ENCODE measurements around the gene PRKCZ.
"Not testable (repeated sequence)": the region's sequence is repeated elsewhere in the genome, so short reads cannot be mapped to it uniquely, and the experiment has no call there.

PRKCZ gene

GRCh38 chr1:2090216-2090890 lies 40.1 kb downstream of the PRKCZ start:
- DNase-seq: no peak

DNA sequence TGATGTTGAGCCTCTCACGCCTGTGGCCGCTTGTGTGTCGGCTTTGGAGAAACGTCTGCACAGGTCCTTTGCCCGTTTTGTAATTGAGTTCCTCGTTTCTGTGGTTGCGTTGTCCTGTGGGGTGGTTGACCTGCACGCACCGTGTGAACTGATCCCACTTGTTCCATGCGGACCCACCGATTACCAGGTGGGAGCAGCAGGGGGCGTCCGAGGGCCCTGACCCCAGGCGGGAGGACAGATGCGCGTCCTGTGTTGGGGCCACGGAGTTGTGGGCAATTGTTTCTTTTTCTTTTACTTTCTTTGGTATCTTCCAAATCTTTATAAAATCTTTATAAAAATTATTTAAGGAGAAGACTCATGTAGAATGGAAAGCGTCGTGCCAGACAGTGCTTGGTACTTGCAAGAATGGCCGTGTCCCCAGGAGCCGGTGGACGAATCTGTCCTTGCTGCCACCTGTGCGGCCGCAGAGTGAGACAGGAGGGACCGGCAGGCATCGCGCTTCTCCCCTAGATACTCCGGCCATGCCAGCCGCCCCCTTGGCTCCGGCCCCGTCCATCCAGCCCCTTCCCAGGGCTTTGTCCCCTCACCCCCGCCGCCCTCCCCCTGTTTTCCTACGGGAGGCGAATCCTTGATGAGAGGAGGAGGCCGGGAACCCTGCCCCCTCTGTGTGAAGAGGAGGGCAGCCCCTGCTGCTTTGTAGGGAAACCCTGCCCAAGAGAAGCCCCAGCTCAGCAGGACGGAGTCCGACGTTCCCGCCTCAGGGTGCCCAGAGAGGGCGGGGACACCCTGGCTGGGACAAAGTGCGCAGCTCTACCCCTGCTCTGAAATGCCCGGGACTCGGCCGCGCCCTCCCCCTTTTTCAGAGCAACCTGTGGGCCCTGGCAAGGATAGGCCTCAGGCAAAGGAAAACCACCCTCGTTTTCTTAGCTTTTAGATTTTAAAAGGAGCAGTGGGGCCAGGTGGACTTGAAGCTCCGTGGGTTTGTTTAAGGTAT lies 41.7 kb downstream of the PRKCZ start:
- DNase-seq: no peak

- no peak for DNase-seq
Measured at GRCh38 chr1:2093055-2093454, 42.8 kb downstream of the PRKCZ start.

- DNase-seq: no peak
Measured at GRCh38 chr1:2093636-2094035, 43.4 kb downstream of the PRKCZ start.

- DNase-seq: not testable (repeated sequence)
Measured at GRCh38 chr1:2094269-2095158, 44.3 kb downstream of the PRKCZ start.

DNA sequence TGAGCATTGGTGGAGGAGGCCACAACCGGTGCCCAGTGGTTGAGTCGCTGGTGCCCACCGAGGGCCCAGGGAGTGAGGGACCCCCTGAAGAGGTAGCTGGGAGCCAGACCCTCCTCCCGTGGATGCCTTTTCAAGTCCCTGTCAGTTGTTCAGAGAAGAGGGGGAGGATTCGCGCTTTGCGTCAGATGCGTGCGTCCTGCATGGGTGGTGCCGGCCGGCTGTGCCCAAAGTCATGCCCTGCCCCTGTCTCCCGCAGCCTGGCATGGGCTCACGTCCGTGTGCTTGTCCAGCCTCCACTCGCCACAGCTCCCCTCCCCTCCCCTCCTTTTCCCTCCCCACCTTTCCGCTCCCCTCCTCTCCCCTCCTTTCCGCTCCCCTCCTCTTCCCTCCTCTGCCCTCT lies 45.2 kb downstream of the PRKCZ start:
- DNase-seq: no peak

GRCh38 chr1:2095981-2096736 lies 45.9 kb downstream of the PRKCZ start:
- DNase-seq: no peak

GRCh38 chr1:2097386-2098300 lies 47.4 kb downstream of the PRKCZ start:
- no peak for DNase-seq

- DNase-seq: no peak
Measured at GRCh38 chr1:2098301-2098698, 48.1 kb downstream of the PRKCZ start.

DNA sequence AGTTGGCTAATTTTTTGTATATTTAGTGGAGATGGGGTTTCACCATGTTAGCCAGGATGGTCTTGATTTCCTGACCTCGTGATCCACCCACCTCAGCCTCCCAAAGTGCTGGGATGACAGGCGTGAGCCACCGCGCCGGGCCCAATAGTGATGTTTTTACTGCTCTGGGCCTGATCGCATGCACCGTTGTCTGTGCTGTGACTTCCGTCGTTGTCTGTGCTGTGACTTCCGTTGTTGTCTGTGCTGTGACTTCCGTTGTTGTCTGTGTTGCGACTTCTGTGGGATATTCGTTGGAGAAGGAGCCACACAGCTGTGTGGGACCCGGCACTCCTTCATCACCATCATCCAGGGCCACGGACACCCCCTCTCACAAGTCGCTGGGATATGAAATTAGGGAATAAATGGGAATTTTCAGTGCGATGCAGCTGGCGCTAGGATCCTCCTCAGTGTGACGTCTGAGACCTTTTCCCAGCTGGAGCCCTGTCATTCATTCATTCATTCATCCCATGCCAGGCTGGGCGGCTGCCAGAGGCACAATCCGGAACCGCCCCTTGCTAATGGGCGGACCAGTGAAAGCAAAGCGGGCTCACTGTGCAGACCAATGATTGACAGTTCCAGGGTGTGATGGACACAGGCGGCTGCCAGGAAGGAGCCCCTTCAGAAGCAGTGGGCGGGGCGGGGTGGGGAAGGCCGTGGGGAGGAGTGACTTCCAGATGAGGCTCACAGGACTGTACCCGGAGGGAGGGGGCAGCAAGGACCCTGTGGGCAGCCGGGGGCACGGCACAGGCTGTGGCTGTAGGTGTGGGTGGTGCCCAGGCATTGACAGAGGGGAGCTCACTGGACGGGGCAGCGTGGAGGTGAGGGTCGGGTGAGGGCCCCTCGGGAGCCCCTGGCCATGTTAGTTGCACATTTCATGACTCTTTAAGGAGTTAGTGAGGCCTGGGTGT lies 48.9 kb downstream of the PRKCZ start:
- no peak for DNase-seq

GRCh38 chr1:2099886-2100779 lies 49.9 kb downstream of the PRKCZ start:
- DNase-seq: no peak

- DNase-seq: no peak
Measured at GRCh38 chr1:2100780-2101108, 50.5 kb downstream of the PRKCZ start.

DNA sequence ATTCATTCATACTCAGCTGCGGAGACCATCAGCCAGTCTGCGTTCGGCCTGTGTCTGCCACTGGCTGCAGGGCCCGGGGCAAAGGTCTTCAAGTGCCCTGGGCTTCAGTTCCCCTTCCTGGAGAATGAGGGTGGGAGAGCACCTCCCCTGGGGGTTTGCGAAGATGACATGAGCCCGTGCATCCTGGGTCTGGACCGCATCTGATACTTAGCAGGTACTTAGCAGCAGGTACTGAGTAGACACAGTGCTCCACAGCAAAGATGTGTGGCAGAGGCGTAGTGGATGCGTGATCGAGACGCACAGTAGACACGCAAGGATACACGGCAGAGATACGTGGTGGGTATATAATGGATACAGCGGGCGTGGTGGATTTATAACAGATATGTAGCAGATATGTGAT lies 51.3 kb downstream of the PRKCZ start:
- DNase-seq: no peak

DNA sequence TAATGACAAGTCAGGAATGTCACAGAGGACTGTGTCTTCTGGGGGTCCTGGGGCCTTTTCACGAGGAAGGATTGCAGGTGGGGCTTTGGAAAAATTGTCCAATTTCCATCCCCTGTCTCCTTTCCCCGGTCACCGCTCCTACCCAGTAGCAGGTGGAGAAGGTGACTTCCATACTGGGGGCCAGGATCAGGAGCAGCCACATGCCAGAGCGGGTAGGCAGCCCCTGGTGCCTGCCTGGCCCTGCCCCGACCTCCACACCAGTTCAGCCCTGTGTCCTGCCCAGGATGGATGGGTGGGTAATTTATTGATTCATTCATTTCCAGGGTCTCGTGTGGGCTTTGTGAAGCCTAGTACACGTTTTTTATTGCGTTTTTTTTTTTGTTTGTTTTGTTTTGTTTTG lies 51.7 kb downstream of the PRKCZ start:
- no peak for DNase-seq

- DNase-seq: no peak
Measured at GRCh38 chr1:2102753-2103152, 52.5 kb downstream of the PRKCZ start.

- no peak for DNase-seq
Measured at GRCh38 chr1:2103266-2103900, 53.2 kb downstream of the PRKCZ start.

DNA sequence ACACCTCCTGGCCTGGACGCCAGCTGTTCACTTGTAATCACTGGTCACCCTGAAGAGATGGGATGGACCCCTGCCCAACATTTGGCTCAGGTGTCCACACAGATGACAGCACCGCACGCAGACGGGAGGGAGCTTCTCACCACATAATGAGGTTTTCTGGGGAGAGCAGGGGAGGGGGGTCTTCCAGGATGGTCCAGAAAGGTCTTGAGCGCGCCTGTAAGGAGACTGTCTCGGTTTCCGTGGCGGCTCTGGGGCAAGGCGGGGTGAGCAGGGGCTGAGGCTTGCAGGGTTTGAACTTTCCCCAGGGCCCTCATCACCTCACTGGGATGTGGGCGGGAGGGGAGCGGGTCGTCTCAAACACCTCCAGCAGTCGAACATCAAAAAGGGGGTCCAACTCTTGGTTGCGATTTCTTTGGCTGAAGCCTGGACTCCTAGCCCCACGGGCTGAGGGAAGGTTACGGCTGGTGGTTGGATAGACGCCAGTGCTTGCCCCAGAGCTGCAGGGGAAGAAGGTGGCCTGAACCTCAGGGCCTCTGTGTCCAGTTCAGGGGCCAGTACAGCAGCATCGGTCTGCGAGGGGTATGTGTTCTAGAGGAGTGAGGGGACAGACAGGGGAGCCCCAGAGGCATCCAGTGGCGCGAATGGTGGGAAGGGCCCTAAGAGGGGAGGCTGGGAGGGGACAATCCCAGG lies 53.8 kb downstream of the PRKCZ start:
- DNase-seq: no peak

Data from NCI-H446 (cell line).